Non-pigmented ciliary epithelial cell (primary cell): ENCODE results near the gene MAP2K6.

Experiments used
- DNase-seq: peaks from one replicate; pipeline ENCODE4 v3.0.0-alpha.2; 2010; ENCODE audit warnings: low read depth

MAP2K6 gene

DNA sequence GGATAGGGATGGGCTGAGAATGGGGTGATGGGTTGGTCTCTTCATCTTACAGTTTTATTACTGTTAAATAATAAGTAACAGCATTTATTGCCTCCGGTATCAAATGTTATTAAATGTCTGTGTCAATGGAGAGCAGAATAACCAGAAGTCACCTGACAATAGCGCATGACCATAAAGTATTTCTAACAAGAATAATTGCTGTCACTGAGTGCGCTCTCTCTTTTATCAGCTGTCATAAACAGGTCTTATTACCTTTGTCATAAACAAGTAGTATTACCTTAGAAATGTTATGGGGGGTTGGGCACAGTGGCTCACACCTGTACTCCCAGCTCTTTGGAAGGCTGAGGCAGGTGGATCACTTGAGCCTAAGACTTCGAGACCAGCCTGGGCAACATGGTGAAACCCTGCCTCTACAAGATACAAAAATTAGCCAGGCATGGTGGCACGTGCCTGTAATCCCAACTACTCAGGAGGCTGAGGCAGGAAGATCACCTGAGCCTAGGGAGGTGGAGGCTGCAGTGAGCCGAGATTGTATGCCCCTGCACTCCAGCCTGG is 120.6 kb downstream of the MAP2K6 start:
- no peak for DNase-seq

- DNase-seq = no peak
Observed at GRCh38 chr17:69538795-69539194, 124.3 kb downstream of the MAP2K6 start.

DNA sequence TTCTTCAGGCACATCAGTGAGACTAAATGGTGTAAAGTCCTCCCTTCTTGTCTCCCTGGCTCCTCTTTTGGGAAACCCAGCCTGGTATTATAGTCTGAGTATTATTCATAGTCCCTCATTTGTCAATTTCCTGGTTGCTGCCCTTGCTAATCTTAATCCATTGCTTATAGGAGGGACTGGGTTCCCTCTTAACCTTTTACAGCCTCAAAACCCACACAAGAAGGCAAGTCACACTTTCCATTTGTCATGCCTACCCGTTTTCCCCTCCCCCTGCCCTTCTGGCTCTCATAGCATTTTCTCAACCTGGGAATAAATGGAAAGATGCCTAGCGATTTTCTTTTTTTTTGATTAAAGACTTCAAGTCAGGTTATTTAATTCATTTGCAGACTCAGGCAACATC is 124.8 kb downstream of the MAP2K6 start:
- no peak for DNase-seq

GRCh38 chr17:69539781-69540319 is 125.4 kb downstream of the MAP2K6 start:
- peak; percentile 70 for DNase-seq

DNA sequence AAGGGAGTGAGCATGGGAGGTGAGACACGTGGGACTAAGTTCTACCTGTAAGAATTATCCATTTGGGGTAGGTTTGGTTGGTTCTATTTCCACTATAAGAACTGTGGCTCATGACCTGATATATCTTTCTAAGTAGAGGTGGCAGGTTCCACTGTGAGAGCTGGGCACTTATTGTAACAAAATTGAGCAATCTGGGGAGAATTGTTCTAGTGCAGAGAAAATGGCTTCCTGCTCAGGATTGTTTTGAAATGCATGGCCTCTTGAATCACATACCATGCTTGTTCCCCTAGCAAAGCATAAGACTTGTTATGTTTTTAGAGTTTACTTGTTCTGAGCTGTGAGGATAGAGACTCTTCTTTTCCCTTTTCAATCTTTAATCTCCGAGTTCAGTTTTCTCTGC is 125.9 kb downstream of the MAP2K6 start:
- no peak for DNase-seq

GRCh38 chr17:69547230-69547629 is 132.7 kb downstream of the MAP2K6 start:
- DNase-seq = no peak

DNA sequence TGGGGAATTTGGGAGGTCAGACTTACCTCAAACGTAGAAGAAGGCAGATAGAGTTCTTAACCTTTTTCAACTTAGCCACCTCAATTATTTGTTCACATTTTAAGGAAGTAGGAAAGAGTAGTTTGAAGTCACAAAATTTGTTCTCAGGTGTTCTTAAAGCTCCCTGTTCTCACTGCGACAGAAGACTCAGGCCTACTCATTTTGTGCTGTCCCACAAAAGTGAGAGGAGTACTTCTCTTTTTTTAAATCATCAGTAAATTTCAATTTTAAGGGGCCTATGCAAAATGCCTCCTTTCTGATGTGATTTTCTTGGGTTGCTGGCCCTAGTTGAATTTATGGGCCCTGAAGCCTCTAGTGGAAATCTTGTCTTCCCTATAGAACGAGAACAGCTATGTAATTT is 133.4 kb downstream of the MAP2K6 start:
- no peak for DNase-seq

GRCh38 chr17:69551212-69552010 is 136.9 kb downstream of the MAP2K6 start:
- no peak for DNase-seq

GRCh38 chr17:69552986-69553667 is 138.6 kb downstream of the MAP2K6 start:
- no peak for DNase-seq

GRCh38 chr17:69555056-69555455 is 140.6 kb downstream of the MAP2K6 start:
- DNase-seq = no peak

- DNase-seq = no peak
Observed at GRCh38 chr17:69557339-69557738, 142.8 kb downstream of the MAP2K6 start.

DNA sequence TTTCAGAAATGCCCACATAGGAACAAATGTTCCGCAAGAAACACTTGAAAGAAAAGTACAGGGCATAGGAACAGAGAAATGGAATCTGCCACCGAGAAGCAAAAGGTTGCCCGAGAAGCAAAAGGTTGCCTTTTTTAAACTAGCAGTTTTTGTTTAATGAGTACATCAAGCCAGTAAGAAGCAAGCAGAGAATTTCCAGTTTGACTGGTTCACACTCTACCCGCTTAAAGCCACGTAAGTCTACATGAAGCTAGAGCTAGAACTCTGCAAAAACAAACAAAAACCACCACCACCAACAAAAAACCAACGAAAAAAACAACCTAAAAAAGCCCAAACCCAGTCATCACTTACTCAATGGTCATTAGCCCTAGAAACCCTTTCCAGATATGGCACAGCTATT is 144.3 kb downstream of the MAP2K6 start:
- no peak for DNase-seq

- DNase-seq = no peak
Observed at GRCh38 chr17:69560987-69561441, 146.5 kb downstream of the MAP2K6 start.

DNA sequence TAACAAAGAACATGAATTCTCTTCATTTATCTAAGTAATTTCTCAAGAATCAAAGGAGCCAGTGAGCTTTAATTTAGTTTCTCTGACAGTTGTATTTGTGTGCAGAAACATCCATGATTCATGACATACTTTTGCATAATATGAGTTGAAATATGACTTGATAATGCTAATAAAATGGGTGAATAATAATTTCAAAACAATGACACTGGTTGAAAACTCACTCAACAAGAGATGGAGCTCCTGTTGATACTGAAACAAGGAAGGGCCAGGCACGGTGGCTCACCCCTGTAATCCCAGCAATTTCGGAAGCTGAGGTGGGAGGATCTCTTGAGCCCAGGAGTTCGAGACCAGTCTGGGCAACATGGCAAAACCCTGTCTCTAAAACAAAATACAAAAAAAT is 147.0 kb downstream of the MAP2K6 start:
- no peak for DNase-seq

GRCh38 chr17:69565447-69565846 is 150.9 kb downstream of the MAP2K6 start:
- DNase-seq = no peak

- no peak for DNase-seq
Observed at GRCh38 chr17:69567130-69567529, 152.6 kb downstream of the MAP2K6 start.

DNA sequence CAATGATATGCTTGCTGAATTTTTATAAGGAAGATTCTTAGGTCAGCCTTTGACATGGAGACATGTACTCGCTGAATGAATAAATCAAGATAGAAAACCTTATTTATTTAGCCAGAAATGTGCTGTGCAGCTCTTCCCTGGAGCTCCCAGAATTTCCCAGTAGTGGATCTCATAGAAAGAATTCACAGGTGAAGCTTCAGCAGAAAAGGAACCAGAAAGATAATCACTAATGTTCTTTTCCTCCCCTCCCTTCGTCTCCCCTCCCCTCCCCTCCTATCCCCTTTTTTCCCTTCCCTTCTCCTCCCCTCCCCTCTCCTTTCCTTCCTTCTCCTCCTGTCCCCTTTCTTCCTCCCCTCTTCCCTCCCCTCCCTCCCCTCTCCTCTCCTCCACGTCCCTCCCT is 158.2 kb downstream of the MAP2K6 start:
- no peak for DNase-seq

GRCh38 chr17:69573396-69573795 is 158.9 kb downstream of the MAP2K6 start:
- no peak for DNase-seq

DNA sequence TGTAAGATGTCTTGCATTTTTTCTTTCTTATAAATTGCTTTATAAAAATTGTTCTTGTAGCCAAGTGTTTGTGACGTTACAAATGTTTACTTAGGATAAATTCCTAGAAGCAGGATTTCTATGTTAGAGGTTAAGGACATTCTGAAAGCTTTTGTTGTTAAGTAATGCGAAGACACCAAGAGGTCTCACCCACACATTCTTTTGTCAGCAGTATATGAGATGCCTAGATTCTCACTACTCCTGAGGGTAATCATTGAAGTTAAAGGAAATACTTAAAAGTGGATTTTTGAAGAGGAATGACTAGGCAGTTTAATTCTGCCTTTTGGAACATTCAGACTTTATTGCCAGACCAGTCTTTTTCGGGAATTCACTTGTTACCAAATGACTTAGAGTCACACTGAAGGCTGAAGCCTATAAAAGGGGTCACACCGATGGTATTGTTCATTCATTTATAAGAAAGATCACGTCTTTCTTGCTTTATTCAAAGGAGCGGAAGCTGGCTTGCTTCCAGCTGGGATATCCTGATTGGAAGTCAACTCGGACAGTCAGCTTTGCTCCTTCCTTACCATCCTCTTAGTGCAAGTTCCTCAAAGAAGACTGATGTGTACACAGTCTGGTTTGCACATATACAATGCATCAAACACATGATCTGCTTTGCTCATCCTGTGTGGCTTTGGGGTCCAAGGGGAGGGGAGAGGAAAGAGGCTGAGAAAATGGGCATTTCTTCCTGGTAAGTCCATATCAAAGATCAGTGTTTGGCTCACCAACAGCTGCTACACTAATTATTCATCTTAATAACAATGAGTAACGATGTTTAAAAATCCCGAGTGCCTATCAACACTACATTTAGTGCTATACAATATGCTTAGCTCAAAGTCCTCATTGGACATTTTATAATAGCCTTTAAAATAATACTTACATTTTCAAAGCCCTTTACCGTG is 160.0 kb downstream of the MAP2K6 start:
- DNase-seq = peak; percentile 61

GRCh38 chr17:69575346-69575761 is 160.9 kb downstream of the MAP2K6 start:
- peak; percentile 89 for DNase-seq

DNA sequence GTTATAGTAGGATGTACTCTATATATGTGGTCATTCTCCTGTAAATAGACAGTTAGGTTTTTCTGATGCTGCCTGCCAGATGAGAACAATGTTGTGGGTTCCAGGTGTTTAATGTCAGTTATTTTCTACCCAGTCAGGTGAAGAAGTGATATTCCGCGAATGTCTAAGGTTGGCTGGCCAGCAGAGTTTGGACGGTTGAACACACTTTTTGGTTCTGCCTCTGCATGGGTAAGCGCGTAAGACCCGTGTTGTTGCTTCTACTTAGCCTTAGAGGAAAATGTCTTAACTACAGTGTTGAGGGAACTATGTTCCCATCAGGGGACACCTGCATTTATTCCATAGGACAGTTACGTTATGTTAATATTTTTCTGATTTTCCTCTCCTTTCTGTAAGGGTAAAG is 162.6 kb downstream of the MAP2K6 start:
- no peak for DNase-seq
